IMR-90 (cell line): ENCODE data around the gene VEPH1. TPM values are rescaled to one million over a fixed set of nuclear protein-coding genes. Genes with fewer than 3 reads are reported as not detected.

Experiments used
- ATAC-seq: fragments of 200-7000 bp; cut with Tn5 transposase; 2 replicates; pipeline ENCODE4 v1.9.1; 2020; ENCODE audit warnings: low read depth, mild to moderate bottlenecking, moderate library complexity
- BruUV-seq: library from RNA; stranded (reverse); fragments of 400-500 nt; replicated peaks from 2 replicates; lab custom pipeline; 2021; lab: Mats Ljungman, UMichigan
- CTCF ChIA-PET: fragments of 300-600 bp; formaldehyde crosslinking; extraction: SDS; loops from one replicate; lab custom pipeline; 2021; ENCODE audit warnings: antibody characterized with exemption; lab: Yijun Ruan, JAX
- POLR2A ChIA-PET: fragments of 300-600 bp; sonication (Branson Sonifier 250); formaldehyde crosslinking; loops from one replicate; lab custom pipeline; 2022; ENCODE audit warnings: antibody characterized with exemption; ENCODE audit not compliant: unreplicated experiment; lab: Charles Lee
- DNase-seq: peaks from one replicate; pipeline ENCODE4 v3.0.0; 2013
- H2AFZ ChIP-seq: replicated peaks from 2 replicates; pipeline ENCODE3; 2013; ENCODE audit warnings: low read length, mild to moderate bottlenecking; ENCODE audit not compliant: poor library complexity
- H2AK5ac ChIP-seq: 2 replicates; pipeline ENCODE4 v1.6.1; 2013; ENCODE audit warnings: low read depth, low read length, inconsistent platforms
- H2AK9ac ChIP-seq: replicated peaks from 2 replicates; pipeline ENCODE3; 2013; ENCODE audit warnings: mild to moderate bottlenecking, low read depth, low read length, moderate library complexity; ENCODE audit not compliant: poor library complexity
- H2BK120ac ChIP-seq: 2 replicates; pipeline ENCODE4 v1.6.1; 2013; ENCODE audit warnings: low read depth, low read length, inconsistent platforms
- H2BK15ac ChIP-seq: 3 replicates; pipeline ENCODE4 v1.6.1; 2013; ENCODE audit warnings: low read depth, low read length, inconsistent platforms
- H2BK20ac ChIP-seq: 2 replicates; pipeline ENCODE4 v1.6.1; 2013; ENCODE audit warnings: low read depth, mild to moderate bottlenecking, inconsistent platforms, low read length, moderate library complexity
- H2BK5ac ChIP-seq: 2 replicates; pipeline ENCODE4 v1.6.1; 2013; ENCODE audit warnings: mild to moderate bottlenecking, low read depth, low read length, inconsistent platforms; ENCODE audit not compliant: poor library complexity, severe bottlenecking
- H3K14ac ChIP-seq: replicated peaks from 2 replicates; pipeline ENCODE4 v1.6.1; 2013; ENCODE audit warnings: low read depth, low read length, inconsistent platforms
- H3K18ac ChIP-seq: 2 replicates; pipeline ENCODE4 v1.6.1; 2013; ENCODE audit warnings: low read depth, low read length, control low read depth
- H3K23ac ChIP-seq: 2 replicates; pipeline ENCODE4 v1.6.1; 2013; ENCODE audit warnings: low read depth, low read length, inconsistent platforms
- H3K27ac ChIP-seq: 2 replicates; pipeline ENCODE4 v1.5.1; 2013; ENCODE audit warnings: mild to moderate bottlenecking, control low read depth, low read length; ENCODE audit not compliant: insufficient read depth
- H3K27me3 ChIP-seq: 2 replicates; pipeline ENCODE4 v1.6.1; 2013; ENCODE audit warnings: low read length; ENCODE audit not compliant: control insufficient read depth, insufficient read depth
- H3K36me3 ChIP-seq: 2 replicates; pipeline ENCODE4 v1.6.1; 2013; ENCODE audit warnings: low read length, mixed read lengths; ENCODE audit not compliant: control insufficient read depth, insufficient read depth
- H3K4ac ChIP-seq: 2 replicates; pipeline ENCODE4 v1.6.1; 2013; ENCODE audit warnings: low read depth, low read length, inconsistent platforms
- H3K4me1 ChIP-seq: 2 replicates; pipeline ENCODE4 v1.6.1; 2013; ENCODE audit warnings: low read length, mixed read lengths; ENCODE audit not compliant: control insufficient read depth, insufficient read depth
- H3K4me2 ChIP-seq: 2 replicates; pipeline ENCODE4 v1.6.1; 2013; ENCODE audit warnings: low read depth, mild to moderate bottlenecking, control low read depth, low read length, moderate library complexity
- H3K4me3 ChIP-seq: 2 replicates; pipeline ENCODE4 v1.5.1; 2013; ENCODE audit warnings: low read depth, mild to moderate bottlenecking, control low read depth, low read length, moderate library complexity; ENCODE audit not compliant: insufficient read depth
- H3K56ac ChIP-seq: 2 replicates; pipeline ENCODE4 v1.6.1; 2013; ENCODE audit warnings: low read length, inconsistent platforms; ENCODE audit not compliant: insufficient read depth; ENCODE audit errors: extremely low read depth
- H3K79me1 ChIP-seq, 2 experiments: 2 replicates each; pipeline ENCODE4 v1.6.1; 2013; ENCODE audit warnings: low read length in 2 of 2, inconsistent platforms in 1 of 2, low read depth in 1 of 2
- H3K9ac ChIP-seq: 2 replicates; pipeline ENCODE4 v1.6.1; 2013; ENCODE audit warnings: low read depth, low read length, control low read depth
- H3K9me1 ChIP-seq: 2 replicates; pipeline ENCODE4 v1.6.1; 2013; ENCODE audit warnings: low read length, inconsistent platforms; ENCODE audit not compliant: insufficient read depth
- H3K9me3 ChIP-seq: 2 replicates; pipeline ENCODE4 v1.6.1; 2013; ENCODE audit warnings: low read length; ENCODE audit not compliant: control insufficient read depth, insufficient read depth
- H4K20me1 ChIP-seq: 2 replicates; pipeline ENCODE4 v1.6.1; 2013; ENCODE audit warnings: low read length, inconsistent platforms; ENCODE audit not compliant: insufficient read depth
- H4K5ac ChIP-seq: 2 replicates; pipeline ENCODE4 v1.6.1; 2013; ENCODE audit warnings: mild to moderate bottlenecking, low read depth, low read length, control low read depth
- H4K8ac ChIP-seq, 2 experiments: 2 replicates each; pipeline ENCODE4 v1.6.1; 2013; ENCODE audit warnings: low read depth in 2 of 2, low read length in 2 of 2, control low read depth in 1 of 2, inconsistent platforms in 1 of 2
- H4K91ac ChIP-seq: 2 replicates; pipeline ENCODE4 v1.6.1; 2013; ENCODE audit warnings: low read depth, low read length, inconsistent platforms; ENCODE audit not compliant: insufficient read depth
- BHLHE40 ChIP-seq: fragments of 150-350 bp; IDR thresholded peaks from 2 replicates; pipeline ENCODE4 v1.6.1; 2016; ENCODE audit warnings: mild to moderate bottlenecking, low read depth, low read length
- CEBPB ChIP-seq: IDR thresholded peaks from 2 replicates; pipeline ENCODE4 v1.6.1; 2012; ENCODE audit warnings: low read depth, low read length, improper control_type of control experiment
- CTCF ChIP-seq: conservative IDR thresholded peaks from 2 replicates; pipeline ENCODE4 v1.5.1; 2012; ENCODE audit warnings: mild to moderate bottlenecking, low read depth, low read length, improper control_type of control experiment
- ELK1 ChIP-seq: fragments of 150-350 bp; IDR thresholded peaks from 2 replicates; pipeline ENCODE4 v1.6.1; 2016; ENCODE audit warnings: low read depth, mild to moderate bottlenecking, low read length, moderate library complexity, borderline replicate concordance
- MAFK ChIP-seq: IDR thresholded peaks from 2 replicates; pipeline ENCODE4 v1.6.1; 2012; ENCODE audit warnings: low read depth, low read length, improper control_type of control experiment
- MXI1 ChIP-seq: IDR thresholded peaks from 2 replicates; pipeline ENCODE4 v1.6.1; 2012; ENCODE audit warnings: low read depth, mild to moderate bottlenecking, low read length, moderate library complexity, borderline replicate concordance
- RAD21 ChIP-seq: IDR thresholded peaks from 2 replicates; pipeline ENCODE4 v1.6.1; 2012; ENCODE audit warnings: low read length, improper control_type of control experiment
- RCOR1 ChIP-seq: IDR thresholded peaks from 2 replicates; pipeline ENCODE4 v1.6.1; 2012; ENCODE audit warnings: mild to moderate bottlenecking, low read length, improper control_type of control experiment; ENCODE audit not compliant: insufficient replicate concordance
- RFX5 ChIP-seq: IDR thresholded peaks from 2 replicates; pipeline ENCODE4 v1.8.0; 2012; ENCODE audit warnings: low read depth, mild to moderate bottlenecking, low read length, moderate library complexity
- SMC3 ChIP-seq: fragments of 150-350 bp; IDR thresholded peaks from 2 replicates; pipeline ENCODE4 v1.6.1; 2016; ENCODE audit warnings: low read depth, mild to moderate bottlenecking, antibody characterized with exemption, low read length, moderate library complexity
- WGBS, 2 experiments: methylation state at CpG; one replicate each; pipeline versions ENCODE4 v1.1.5 to v1.1.7; 2013; ENCODE audit warnings: missing lambda C conversion rate in 2 of 2; ENCODE audit not compliant: insufficient read length in 1 of 2; ENCODE audit errors: extremely low coverage in 2 of 2; 5-methylcytosine and 5-hydroxymethylcytosine counted together
- dilution Hi-C: fragments of 300-500 bp; cut with HindIII; formaldehyde crosslinking; loops from one replicate; pipeline ENCODE4 v1.14.3; 2018; ENCODE audit warnings: low sequenced_read_pairs; ENCODE audit not compliant: unreplicated experiment
- in situ Hi-C: fragments of 300-500 bp; cut with MboI; formaldehyde crosslinking; loops from 3 replicates; pipeline ENCODE4 v1.14.3; 2019; ENCODE audit warnings: low sequenced_read_pairs, inconsistent platforms, mixed read lengths
- intact Hi-C: fragments of 100-400 bp; cut with micrococcal nuclease; formaldehyde crosslinking; loops from 2 replicates; pipeline ENCODE4 v1.10.0; 2022
- polyA plus RNA-seq, 3 experiments: library from polyadenylated mRNA; depleted of rRNA; stranded (reverse); fragments of >200 nt; gene quantifications; 2 replicates each; pipeline ENCODE4 v1.2.3, GENCODE V29; 2012; ENCODE audit warnings: low replicate concordance in 1 of 3
- total RNA-seq: library from RNA; depleted of rRNA; stranded (reverse); fragments of >200 nt; gene quantifications from 2 replicates; pipeline ENCODE4 v1.2.3, GENCODE V29; 2012

VEPH1 gene
- total and polyA plus RNA-seq, 2 of the 4 experiments (the other 2 are of a cell fraction), result 30.5 to 130 TPM

- Histone ChIP-seq H3K23ac (no peak overlapping the region), H2BK5ac (no peak overlapping the region), H2AFZ (no peak overlapping the region), H2BK20ac (no peak overlapping the region), H3K9ac (no peak overlapping the region), H4K20me1 (no peaks in the 10 kb centered on the region), H3K27me3 (no peaks in the 10 kb centered on the region), H3K4ac (no peak overlapping the region), H3K36me3 (no peaks in the 10 kb centered on the region), H3K18ac (no peak overlapping the region), H3K4me3 (no peak overlapping the region), H3K56ac (no peak overlapping the region), H3K79me1 (no peaks in the 10 kb centered on the region), H3K9me3 (no peaks in the 10 kb centered on the region), H3K14ac (no peak overlapping the region), H3K9me1 (peaks cover 3% of the 10 kb centered on the region; the same call in 1 of the 2 replicates), H4K8ac (no peak overlapping the region), H3K4me1 (peaks cover 2% of the 10 kb centered on the region), H2AK9ac (no peak overlapping the region), H4K5ac (no peak overlapping the region), H2BK120ac (no peak overlapping the region), H2BK15ac (no peak overlapping the region), H2AK5ac (no peak overlapping the region), H3K4me2 (no peak overlapping the region), H3K27ac (no peak overlapping the region), H4K91ac (no peak overlapping the region)
- in situ Hi-C loops (no loop called here), dilution Hi-C loops (no loop called here), intact Hi-C loops (loop anchor here (5.0 kb wide), 1 partner anchor 1238 kb away; no protein-coding TSS in a partner anchor)
- BruUV-seq, result no TSS peak
- ATAC-seq, result no peak
- no peak for DNase-seq
- no peak for TF ChIP-seq BHLHE40
- no peak for TF ChIP-seq MXI1
- TF ChIP-seq MAFK, result no peak
- no peak for TF ChIP-seq CEBPB
- TF ChIP-seq RCOR1, result no peak
- no peak for TF ChIP-seq RFX5
- no peak for TF ChIP-seq RAD21
- no peak for TF ChIP-seq SMC3
- TF ChIP-seq ELK1, result no peak
- TF ChIP-seq CTCF, result no peak
- CTCF ChIA-PET, result no interaction called here
- POLR2A ChIA-PET, result no interaction called here
- 100% methylated on average over 1 of the region's 2 CpGs; no CpG with 5 or more reads in 1 of the 2 experiments for WGBS, 2 experiments
Measured at GRCh38 chr3:157235291-157235690, 267.9 kb downstream of the VEPH1 start.
